NOMO-1 (cell line): Measurements from ENCODE around the gene SMAD2.
A peak's percentile ranks its signal among the peaks of the same experiment; 100 is the strongest.

ENCODE experiments used
- DNase-seq, 2 experiments: peaks; one replicate each; lab custom pipeline; 2025; ENCODE audit not compliant: unreplicated experiment in 2 of 2; lab: John Stamatoyannopoulos, UW

The SMAD2 gene

DNA sequence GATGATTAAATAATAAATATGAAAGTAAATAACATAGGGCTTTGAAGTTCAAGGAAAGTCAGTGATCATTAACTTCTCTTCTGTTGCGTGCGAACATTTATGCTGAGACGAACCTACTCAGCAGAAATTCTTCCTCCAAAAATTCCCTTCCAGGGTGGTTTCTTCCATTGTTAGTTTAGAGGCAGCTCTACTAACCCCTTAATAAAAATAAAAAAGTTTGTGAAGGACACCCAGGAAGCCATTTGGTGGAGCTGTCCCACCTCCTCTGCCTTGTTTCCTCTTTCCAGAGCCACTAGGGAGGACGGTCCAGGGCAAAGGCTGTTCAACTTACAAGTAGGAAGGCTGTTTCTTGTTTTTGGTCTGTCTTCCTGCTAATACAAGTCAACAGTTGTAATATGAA is 2.1 kb upstream of the SMAD2 start:
- DNase-seq, result peak; percentile 13 to 48

DNA sequence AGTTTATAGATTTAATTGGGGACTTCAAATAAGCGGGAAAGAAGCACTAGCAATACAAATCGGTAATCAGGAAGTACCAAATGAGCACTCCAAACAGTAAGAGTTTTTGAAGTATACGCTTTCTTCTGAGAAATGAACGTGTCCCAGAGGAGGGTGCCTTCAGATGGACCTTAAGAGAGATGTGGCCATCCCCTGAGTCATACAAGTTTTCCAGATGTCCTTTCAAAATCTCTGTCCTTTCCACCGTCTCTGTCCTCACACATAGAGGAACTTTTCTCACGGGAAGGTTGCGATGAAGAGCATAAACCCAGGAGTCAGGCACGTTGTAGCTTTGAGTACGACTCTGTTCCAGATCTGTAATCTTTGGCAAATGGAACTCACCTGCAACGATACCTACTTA is 1.7 kb upstream of the SMAD2 start:
- peak in 1 of 2 experiments; percentile 30 for DNase-seq

DNA sequence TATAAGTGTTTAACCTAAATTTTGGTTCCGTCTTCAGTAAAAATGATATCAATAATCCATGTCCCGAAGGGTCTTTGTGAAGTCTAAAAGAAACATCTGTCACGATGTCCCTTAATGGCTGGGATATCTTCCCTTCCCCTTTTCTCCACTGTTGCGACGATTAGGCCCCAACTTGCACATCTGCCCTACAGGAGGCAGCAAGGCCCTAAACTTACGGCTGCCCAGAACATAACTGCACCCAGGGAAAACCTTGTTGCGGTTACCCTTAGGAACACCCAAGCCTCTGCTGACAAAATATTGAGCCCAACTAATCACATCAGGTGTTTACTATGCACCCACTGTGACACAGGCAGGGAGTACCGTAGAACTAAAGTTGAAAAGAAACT is 1.3 kb upstream of the SMAD2 start:
- peak; percentile 65 to 85 for DNase-seq

DNA sequence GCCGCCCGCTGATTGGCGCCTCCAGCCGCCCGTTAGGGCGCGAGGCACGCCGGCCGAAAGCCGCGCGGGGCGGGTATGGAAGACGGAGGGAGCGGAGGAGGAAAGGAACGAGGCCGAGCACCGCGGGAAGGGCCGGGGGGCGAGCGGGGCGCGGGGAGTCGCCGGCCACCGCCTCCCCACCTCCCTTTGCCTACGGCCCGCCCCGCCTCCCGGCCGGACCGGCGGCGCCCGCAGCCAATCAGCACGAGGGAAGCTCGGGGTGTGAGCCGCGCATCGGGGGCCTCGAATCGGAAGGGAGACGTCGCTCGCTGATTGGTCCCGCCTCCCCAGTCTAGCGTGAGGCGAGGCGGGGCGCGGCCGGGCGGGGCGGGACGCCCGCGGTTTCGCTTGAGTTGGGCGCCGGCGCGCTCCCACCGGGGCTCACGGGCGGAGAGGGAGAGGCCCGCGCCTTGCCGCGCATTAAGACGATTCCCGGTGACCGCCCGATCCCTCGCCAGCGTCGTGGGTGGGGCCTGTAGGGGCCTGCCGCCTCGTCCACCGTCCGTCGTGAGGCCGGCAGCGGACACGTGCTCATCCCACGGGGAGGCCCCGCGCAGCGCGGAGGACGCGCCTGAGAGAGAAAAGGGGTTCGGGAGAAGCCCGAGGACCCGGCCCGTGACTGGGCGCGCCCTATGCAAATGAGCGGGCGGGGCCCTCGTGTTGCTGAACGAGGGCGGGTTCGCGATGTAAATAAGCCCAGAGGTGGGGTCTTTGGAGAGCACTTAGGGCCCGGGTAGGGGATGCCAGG is 665 bp upstream of the SMAD2 start:
- DNase-seq, result peak; percentile 95 to 96

DNA sequence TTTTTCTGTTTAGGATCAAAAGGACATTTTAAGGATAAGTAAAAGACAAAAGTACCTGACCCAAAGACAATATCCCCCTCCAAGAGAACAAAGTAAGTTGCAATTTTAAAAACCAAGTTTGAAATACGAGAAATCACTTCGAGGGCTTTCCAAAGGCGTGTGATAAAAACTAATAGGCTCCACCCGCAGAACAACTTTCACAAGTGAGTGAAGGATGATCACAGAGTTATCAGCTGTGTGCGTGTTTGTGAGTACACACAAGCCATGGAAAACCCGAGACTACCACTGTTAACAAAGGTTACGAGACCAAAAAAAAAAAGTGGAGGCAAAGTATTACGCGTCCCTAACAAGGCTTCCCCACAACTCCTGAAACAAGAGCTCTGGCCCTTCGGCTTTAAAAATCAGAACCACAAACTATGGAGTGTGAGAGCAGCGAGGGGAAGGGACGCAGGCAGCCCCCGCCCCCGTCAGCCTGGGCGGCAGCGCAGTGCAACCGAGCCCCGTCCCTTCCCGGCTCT is 719 bp downstream of the SMAD2 start:
- peak in 1 of 2 experiments; percentile 67 for DNase-seq

DNA sequence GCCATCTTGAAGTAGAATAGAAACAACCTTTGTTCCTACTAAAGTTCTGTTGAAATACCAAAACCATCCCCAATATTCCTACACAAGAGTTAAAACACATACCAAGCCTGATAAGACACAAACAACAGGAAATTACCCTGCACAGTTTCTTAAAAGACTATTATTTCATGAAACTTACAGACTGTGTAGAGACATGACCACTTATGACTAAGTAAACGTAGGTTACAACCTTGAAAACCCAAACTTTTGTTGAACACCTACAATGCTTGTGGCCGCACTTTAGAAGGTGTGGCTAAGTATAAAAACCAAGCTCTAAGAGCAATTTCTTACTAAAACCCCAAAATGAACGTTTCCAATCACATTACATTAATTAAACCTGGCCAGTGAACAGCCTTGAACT is 2.0 kb downstream of the SMAD2 start:
- no peak for DNase-seq

DNA sequence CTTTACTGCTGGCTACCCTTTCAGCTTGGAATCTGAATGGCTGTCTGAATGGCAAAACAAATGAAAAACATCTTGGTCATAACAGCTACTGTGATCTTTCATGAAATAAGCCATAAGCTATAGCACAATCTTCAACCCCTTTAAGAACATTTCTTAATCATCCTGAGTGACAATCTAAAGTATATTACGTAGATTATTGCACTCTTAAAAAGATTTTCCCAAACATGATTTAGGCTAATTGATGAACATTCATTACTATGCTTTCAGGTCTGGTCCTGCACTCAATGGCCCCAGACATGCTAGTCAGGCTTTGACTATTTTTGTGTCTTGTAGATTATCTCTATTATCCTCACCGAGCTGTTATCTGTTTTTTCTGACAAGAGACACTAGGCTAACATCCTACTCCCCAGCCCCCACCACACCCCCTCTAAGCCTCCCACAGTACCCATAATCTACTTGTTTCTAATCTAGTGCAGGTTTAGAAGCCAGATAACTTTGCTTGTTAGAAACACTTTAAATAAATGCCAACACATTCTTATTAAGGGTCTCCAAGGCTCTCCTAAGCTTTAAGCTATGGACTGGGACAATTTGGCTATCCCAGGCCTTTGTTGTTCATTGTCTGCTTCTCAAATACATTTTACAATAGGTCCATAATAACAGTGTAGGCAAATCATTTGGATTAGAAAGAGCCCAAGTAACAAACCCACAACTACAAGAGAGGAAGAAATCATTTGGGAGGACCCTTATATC is 4.2 kb downstream of the SMAD2 start:
- DNase-seq, result no peak

DNA sequence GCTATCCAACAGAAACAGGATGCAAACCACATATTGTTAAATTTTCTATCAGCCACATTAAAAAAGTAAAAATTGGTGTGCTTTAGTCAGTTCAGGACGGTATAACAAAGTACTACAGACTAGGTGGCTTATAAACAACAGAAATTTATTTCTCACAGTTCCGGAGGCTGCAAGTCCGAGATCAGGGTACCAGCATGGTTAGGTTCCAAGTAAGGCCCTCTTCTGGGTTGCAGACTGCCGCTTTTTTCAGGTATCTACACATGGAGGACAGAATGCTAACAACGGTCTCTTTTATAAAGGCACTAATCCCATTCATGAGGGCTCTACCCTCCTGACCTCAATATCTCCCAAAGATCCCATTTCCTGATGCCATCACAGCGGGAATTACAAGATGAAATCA is 10.5 kb downstream of the SMAD2 start:
- DNase-seq, result no peak

DNA sequence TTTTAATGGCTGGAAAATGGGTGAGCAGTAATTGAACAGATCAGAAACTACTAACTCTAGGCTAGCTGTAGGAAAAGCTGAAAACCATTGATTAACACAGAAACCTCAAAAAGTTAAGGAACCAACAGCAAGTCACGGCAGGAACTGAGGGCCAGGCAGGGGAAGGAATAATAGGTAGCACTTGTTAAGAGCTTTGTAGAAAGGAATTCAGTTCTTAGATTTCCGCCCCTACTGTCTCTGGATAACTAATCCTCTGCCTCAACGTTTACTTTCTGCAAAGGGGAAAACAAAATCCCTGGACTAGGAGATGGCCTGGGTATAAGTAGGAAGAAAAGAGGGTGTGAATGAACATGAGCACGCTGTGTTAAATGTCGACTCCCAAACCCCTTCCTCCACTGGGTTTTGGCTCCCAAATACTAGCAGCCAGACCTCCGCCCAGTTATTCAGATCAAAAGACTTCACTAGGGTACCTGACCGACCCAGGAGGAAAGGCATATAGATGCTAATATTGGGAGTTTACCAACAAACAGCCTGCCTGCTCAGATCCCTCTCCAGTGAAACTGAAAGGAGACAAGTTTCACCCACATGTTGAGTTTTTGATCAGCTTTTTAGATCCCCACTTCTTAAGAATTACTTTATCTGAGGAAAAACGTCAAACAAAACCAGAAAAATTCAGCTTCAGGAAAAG is 12.4 kb downstream of the SMAD2 start:
- DNase-seq, result no peak

DNA sequence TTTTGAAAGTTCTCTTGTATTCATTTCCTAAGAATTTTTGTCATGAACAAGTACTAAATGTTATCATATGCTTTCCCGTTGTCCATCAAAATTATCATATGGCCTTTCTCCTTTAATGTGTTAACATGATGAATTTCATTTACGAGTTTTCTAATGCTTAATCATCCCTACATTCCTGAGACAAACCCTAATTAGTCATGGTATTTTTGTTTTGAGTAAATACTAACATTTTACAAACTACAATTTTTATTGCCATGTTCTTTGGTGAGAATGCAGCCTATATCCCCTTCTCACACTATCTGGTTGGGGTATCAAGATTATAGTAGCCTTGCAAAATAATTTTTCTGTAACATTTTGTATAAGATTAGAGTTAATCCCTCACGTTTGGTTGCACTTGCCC is 14.5 kb downstream of the SMAD2 start:
- no peak for DNase-seq

DNA sequence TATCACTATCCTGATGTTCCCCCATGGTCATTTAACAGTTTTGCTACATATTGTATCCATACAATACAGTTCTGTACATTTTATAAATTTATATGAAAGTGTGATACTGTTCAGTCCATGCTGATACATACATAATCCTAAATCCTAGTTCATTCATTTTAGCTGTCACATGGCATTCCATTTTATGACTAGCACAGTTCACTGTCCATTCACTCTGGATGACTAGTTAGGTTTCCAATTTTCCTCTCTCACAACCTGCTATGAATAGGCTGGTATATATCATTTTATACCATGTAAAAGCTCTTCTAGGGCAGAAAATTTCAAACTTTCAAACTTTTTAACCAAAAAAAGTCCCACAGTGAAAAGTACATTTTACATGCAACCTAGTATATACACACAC is 15.2 kb downstream of the SMAD2 start:
- DNase-seq, result no peak

DNA sequence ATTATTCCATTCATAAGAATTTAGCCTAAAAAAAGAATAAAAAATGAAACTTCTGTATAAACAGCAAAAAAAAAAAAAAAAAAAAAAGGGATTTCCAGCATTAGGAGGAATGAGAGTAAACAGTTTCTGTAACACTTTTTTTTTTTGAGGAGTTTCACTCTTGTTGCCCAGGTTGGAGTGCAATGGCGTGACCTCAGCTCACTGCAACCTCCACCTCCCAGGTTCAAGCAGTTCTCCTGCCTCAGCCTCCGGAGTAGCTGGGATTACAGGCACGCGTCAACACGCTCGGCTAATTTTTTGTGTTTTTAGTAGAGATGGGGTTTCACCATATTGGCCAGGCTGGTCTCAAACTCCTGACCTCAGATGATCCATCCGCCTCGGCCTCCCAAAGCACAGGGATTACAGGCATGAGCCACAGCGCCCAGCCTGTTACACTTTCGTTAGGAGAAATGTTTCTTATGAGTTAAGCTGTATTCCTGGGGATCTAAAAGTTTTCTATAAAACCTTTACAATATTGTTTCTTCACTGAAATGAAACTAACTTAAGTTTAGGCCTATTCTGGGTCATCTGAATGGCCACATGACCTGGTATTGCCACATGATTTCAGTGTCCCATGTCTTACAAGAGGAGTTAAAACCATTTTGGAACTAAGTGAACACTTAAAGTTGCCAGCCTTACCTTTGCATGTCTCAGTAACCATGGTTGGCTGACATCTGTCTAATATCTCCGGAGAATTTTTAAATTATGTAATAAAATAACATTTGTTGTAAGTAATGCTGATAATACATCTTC is 17.5 kb downstream of the SMAD2 start:
- DNase-seq, result peak in 1 of 2 experiments; percentile 1

DNA sequence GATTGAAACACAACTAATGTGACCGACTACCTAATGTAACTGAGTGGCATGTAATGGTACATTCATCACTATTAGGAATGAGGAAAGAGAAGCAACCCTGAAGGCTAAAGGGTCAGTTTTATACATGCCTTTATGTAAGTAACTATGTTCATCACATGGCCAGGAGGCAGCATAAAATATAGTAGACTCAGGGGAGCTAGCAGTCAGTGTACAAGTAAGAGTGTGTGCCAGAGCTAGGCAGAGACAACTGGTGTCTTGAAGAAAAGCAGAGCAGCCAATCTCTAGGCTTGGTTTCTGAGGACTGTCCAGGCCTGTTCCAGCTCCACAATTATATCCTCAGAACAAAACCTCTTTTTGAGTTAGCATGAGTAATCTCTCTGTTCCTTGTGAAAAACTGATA is 18.1 kb downstream of the SMAD2 start:
- no peak for DNase-seq

DNA sequence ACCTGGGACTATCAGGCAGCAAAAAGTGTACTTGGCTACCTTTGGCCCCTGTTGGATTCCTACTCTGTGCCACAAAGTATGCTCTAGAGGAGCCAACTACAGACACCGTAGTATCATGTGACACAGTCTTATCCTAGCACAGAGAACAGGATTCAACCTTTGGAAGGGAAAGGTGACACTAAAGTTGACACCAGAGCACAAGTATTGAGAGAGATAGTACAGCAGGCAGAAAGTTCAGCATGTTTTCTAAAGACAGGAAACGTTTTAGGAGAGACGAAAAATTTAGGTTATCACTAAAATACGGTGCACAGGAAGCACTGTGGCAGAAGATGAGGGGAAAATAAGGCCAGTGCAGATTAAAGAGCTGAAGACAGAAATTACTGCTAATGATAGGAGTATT is 18.6 kb downstream of the SMAD2 start:
- DNase-seq, result no peak

DNA sequence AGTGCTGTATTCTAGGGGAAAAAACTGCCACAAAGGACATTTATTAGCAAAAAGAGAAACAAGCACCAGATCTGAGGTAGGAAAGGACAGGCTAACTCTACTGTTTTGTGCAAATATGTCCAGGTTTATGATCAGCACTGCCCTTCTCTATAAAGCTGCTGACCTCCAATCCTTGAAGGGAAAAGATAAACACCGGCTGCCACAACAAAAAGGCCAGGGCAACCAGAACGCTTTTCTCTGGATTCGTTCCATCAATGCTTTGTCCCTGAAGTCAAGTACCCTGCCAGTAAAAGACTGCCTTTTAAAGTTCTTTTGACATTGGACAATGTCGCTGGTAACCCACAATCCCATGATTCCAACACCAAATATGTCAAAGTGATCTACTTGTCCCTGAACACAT is 21.0 kb downstream of the SMAD2 start:
- no peak for DNase-seq

DNA sequence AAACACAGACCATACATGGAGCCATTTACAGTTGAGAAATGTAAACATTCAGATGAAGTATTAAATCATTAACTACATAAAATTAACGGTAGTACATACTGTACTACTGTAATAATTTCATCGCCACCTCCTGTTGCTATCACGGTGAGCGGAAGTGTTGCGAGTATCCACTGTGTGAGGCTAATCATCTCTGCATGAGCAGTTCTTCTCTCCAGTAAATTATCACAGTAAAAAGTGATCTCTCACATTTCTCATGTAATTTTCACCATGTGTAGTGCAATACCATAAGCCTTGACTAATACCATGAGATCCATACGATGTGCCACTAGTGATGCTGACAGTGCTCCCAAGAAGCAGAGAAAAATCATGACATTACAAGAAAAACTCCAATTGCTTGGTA is 21.9 kb downstream of the SMAD2 start:
- DNase-seq, result no peak

DNA sequence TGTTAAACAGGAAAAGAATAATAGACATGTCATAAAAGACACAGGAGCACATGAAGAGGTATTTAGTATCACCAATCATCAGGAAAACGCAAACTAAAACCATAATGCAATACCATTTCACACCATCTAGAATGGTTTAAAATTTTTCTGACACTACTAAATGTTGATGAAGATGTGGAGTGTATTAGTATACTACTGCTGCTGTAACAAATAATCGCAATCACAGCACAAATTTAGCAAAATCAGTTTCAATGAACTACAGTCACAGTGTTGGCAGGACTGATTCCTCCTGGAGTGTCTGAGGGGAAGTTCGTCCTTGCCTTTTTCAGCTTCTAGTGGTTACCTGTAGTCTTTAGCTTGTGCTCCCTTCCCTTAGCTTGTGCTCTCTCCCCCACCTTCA is 24.1 kb downstream of the SMAD2 start:
- no peak for DNase-seq

DNA sequence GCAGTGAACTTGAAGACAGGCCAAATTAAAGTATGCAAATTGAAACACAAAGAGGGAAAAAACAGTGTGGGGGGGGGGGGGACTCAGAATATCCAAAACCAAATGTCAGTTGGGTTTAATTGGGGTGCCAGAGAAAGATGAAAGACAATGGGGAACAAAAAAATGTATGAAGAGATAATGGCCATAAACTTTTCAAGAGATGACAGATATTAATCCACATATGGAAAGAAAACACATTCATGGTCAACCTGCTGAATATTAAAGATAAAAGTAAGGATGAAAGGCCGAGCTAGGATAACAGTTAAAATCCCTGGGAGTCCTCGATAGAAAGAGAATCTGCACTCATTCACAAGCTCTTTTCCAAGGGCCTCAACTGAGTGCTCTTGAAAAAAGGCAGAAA is 26.6 kb downstream of the SMAD2 start:
- no peak for DNase-seq

DNA sequence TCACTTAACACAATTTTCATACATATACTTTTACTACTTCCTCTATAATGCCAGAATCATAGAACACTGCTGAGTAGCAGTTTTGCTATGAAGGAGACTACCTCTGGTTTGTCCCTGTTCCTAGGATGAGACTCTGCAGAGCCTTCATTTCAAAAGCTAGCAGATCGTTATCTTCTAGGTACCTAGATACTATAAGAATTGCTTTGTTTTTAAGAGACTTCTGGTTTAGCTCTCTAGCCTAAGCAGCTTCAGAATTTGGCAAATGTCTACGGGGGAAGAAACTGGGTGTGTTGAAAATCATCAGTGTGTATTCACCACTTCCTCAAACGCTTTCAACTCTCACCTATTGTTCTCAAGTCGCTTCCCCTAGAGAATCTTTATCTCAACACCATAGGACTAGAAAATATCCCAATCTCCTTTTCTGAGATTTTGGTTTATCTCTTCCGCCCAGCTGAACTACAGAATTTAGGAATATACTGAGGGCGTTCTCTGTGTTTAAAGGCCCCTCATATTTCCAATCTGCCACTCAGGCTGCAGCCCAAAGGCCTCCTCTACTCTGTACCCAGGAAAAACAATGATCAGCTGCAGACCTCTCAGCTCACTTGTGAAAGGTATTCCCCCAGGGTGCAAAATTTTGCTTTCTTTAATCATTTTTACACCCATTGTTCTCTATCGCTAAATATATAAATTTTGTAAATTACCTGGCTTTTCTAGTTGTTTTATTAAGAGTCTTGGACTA is 28.7 kb downstream of the SMAD2 start:
- DNase-seq, result peak; percentile 41 to 87
